GM18508 (cell line): ENCODE measurements around the gene GNB5.

Experiments used
- ATAC-seq: cut with Tn5 transposase; IDR thresholded peaks from one replicate; pipeline ENCODE4 v1.9.1; 2021; ENCODE audit warnings: moderate number of reproducible peaks; ENCODE audit not compliant: insufficient read depth, unreplicated experiment

The GNB5 gene

DNA sequence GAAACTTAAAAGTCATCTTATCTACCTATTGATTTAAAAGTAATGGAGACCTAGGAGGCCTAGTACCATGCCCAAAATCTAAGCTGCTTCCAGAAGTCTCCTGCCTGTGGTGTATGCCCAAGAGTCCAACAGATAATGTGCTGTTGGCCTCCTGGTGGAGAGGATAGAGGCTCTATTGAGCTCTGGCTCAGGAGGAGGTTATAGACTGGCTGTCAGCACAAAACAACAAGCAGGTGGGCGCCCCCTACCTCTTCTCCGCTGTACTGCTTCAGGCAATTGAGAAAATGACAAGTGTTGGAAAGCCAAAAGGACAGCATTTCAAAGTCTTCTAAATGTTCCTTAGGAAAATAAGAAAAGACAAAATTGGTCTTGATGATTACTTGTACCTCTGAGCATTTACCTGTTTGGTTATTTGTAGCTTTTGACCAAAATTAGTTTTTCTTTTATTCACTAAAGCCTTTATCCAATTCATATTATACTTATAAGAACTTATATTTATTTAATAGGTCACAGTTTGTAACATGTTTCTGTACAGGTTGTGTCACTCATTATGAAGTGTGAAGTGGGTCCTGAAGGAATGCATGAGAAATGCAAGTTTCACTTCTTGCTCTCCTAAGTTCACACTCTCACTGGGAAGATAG lies 17.2 kb upstream of the GNB5 start:
- ATAC-seq = peak; percentile 61

DNA sequence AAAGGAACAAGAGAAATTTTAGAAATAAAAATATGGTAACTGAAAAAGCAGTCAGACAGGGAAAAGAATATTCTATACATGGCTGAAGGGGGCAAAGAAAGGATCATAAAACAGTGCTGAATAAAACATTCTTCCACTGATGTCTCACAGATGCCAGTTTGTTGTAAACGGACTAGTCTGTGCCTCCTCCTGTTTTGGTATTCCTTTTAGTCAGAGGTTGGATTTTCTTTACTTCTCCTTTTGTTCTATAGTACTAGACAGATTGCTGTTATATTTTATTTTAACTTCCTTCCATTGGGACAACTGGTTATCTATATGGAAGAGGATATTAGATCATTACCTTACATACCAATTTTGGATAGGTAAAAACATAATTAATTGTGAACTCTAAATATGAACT lies 16.0 kb upstream of the GNB5 start:
- no peak for ATAC-seq

DNA sequence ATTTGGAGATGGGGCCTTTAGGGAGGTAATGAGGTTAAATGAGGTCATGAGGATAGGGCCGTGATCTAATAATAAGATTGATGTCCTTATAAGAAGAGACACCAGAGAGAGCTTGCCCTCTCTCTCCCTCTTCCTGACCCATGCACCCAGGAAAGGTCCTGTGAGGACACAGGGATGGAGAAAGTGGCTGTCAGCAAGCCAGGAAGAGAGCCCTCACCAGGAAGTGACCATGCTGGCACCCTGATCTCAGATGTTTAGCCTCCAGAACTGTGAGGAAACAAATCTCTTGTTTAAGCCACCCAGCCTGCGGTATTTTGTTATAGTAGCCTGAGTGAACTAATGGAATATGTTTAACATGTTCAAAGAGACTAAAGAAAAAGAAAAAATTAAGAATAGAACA lies 15.3 kb upstream of the GNB5 start:
- no peak for ATAC-seq

DNA sequence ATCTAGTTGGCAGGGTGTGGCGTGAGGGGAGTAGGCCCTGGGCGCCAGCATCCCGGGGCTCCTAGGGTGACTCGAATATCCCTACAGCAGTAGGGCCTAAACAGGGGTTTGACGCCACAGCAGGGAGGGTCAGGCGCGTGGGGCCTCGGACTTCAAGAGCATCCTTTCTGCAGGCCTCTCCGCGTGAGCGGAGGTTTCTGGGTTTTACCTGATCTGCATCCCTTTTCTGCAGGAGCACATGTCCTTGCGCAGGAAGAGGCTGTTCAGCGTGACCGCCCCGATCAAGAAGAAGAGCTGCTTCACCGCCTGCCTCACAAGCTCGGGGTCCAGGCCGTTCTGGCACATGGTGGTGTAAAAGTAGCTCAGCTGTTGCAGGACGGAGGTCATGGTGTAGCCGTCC lies 13.5 kb upstream of the GNB5 start:
- no peak for ATAC-seq

DNA sequence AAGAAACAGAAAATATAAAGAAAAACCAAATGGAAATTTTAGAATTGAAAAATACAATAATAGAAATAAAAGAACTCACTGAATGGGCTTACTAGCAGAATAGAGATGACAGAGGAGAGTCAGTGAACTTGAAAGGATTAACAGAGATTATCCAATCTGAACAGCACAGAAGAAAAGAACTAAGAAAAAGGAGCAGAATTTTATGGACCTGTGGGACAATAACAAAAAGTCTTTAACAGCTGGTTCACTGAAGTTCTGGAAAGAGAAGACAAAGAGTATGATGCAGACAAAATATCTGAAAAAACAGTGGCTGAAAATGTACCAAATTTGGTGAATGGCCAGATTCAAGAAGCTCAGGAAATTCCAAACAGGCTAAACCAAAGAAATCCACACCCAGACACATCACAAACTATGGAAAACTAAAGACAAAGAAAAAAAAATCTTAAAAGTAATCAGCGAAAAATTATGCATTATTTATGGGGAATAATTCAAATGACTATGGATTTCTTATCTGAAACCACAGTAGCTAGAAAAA lies 9.7 kb upstream of the GNB5 start:
- ATAC-seq = no peak

DNA sequence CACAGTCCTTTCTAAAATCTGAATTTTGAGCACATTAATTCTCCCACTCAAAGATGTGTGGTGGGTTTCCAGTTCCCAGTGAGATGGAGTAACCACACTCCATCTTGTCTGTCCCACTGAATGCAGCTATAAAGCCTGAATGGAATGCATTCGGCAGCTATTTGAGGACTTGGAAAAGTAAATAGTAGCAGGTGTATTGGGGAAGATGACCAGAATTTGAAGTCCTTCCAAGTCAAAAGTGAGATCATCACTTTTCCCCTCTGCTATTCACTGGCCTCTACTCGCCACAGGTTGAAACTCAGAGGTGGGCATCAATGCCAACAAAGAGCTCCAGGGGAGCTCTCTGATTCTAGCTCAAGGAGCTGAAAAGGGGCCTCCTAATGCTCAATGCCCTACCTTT lies 8.1 kb upstream of the GNB5 start:
- no peak for ATAC-seq

DNA sequence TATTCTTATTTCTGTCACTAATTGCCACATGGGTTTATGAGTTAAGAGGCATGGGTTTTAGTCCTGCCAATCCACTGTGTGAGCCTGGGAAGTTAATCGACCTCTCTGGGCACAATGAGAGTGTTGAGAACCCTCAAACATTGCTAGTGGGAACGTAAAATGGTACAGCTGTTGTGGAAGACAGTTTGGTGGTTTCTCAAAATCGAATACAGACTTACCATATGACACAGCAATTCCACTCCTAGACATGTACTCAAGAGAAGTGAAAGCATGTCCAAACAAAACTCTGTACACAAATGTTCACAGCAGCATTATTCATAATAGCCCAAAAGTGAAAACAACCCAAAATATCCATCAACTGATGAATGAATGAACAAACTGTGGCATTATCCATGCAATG lies 5.7 kb upstream of the GNB5 start:
- no peak for ATAC-seq

DNA sequence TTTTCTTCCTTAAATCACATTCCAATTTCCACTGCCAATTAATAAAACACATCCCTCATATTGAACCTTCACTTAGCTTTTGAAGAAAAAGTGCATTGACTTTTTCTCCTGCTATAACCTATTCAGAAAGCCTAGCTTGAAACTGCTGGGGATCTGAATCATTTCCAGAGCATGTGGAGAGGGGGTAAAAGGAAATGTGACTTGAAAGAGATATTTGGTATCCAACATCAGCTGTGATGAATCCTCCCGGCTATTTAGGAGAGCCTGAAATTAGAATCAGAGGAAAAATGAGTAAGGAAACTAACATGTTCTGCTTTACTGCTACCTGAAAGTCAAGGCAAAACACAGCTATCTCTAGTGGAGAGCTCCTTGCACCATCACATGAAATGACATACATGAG lies 2.6 kb upstream of the GNB5 start:
- ATAC-seq = no peak

DNA sequence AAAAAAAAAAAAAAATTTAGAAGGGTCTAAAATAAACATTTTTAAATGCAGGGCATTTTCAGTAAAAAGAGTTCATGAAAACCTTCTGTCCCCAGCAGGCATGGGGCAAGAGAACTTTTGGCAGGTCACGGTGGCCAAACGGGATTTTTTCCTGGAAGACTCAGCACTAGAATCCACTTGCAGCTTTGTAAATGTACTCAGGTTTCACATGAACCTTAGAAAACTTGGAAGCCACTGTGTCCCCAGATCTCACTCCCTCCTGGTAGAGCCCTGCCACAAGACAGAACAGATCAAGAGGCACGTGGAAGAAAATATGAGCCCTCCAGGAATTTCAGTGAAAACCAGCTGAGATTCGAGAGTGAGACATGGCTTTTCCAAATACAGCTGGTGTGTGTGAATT lies 2.1 kb upstream of the GNB5 start:
- ATAC-seq = no peak

DNA sequence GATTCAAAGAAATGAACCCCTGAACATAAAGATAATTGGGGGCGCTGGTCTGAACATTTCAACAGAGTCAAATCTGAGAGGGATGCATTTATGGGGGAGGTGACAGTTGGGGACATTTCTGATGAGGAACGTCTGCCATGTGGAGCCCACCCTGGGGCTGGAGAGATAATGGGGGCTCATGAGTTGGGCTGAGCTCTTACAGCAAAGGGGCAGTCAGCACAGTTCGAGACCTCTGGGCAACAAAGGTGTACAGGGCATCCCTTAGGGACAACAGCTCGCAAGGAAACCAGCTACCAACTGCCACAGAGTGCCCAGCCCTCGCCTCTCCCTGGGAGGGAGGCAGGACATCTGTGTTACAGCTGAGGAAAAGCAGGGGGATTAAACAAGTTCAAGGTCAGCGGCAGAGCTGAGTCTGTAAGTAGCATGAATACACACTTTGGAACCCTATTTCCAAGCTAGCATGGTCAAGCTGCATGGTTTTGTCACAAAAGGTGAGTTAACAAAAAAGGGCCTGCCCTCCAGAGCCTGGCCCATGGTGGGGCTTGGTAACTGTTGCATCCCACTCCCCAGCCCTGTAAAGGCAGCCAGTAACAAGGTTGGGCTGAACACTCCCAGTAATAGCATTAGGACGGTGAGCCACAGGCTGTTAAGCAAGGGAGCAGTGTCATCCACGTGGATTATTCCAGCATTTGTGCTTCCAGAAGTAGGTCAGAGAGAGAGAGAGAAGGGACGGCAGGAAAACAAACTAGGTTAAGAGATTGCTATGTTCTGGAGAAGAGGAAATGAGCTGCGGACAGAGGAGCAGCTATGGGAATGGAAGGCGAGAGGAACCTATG lies 4.3 kb downstream of the GNB5 start:
- ATAC-seq = no peak

DNA sequence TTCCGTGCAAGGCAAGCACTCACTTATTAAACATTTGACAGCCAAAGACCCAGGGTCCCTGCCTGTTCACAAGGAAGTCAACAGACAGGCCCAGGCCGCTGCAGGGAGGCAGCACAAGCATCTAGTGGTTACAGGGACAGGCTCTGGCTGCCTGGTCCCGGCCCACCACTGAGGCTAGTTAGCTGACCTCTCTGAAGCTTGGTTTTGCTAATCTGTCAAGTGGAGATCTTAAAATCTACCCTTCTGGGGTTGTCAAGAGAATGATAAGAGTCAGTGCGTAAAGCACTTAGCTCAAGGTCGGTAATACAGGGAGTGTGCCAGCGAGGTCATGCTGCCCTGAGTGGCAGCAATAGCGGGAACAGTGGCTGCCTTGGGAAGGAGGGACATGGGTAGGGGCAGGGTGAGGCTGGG lies 6.0 kb downstream of the GNB5 start:
- ATAC-seq = no peak

DNA sequence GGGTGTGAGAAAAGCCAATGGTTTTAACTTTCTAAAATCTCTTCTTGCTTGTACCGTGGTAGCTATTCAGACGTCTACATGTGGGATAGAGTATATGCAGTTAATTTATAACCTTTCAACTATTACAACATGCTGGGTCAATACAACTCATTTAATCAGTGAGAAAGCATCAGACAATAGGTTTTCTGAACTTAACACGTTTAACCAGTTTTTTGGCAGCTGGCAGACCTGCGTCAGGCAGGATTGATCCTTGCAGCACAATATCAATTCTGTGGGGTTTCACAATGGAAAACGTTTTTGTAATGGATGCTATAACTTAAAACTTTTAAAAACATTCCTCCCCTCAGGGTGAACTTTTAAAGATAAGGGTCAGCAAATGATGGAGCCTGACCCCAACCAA lies 6.5 kb downstream of the GNB5 start:
- no peak for ATAC-seq

DNA sequence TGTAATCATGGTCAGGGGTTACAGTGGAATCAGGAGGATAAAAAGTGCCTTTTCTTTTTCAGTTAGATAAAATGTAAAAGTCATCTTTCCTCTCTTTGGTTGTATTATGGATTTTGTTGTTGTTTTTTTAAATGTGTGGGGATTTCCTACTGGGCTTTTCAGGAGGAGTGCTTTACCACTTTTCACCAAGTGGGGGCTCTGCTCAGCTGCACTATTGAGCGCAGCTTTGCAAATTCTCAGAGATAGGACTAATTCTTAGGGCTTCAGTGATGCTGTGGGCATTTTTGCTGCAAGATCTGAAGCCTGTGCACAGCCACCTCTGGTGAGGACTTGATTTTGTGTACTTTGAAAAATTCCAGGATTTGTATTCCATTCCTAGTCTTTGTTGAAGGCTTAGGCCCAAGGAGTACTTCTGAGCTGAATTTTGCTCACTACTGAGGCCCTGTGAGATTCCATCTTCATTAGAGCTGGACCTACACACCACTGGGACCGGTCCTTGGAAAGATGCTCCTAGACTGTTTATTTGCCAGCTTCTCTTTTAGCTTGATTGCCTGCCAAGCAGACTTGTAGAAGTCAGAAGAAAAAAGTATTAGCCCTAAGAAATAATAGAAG lies 7.5 kb downstream of the GNB5 start:
- no peak for ATAC-seq

DNA sequence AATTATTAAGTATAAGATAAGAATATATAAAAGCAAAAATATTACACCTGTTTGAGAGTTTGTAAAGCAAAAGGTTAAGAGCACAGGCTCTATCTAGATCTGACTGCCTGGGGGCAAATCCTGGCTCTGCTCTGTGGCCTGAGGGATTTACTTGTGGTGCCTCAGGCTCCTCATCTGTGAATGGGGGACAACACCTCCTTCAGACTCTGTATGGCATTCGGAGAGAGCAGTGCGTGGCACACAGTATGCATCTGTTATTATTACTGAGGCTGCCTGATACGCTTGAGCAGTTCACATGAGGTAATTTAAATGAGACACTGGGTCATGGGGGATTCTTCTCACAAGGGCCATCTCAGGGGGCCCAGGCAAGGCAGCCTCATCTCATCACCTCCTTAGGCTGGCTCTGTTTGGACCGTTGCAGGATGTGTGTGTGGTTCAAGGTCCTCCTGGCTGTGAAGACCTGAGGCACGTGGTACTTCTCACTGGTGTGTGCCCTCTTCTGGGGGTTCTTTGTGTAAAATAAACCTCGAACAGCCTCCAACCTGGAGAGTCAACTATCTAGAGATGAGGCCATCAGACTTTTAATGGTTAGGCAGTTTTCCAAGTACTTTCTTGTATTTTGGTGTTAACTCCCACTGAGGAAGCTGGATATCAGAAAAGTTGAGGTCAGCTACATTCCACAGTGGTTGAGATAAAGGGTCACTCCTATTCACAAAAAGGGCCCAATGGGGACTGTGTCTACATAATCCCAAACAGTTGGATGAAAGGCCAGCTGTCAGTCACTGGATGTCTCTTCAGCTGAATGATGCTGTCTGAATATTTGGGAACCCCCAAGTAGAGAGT lies 9.0 kb downstream of the GNB5 start:
- no peak for ATAC-seq

DNA sequence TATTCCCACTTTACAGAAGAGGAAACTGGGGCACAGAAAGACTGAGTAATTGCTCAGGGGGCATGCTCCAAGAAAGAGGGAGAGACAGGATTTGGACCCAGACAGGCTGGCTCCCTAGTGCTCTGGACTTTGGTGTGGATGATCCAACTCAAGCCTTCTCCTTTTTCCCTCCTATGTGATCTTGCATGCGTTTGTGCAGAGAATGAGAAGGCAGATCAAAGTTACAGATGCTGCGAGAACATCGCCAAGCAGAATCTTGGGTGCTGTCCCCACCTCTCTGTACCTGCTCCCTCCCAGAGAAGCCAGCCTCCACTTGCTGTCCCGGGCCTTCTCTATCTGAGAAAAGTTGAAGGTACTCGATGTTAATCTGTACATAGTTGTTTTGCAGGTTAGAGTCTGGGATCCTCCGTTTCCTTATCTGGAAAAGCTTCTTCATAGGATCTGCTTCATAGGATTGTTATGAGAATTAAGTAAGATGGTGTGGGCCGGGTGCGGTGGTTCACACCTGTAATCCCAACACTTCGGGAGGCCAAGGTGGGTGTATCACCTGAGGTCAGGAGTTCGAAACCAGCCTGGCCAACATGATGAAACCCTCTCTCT lies 10.2 kb downstream of the GNB5 start:
- ATAC-seq = no peak

DNA sequence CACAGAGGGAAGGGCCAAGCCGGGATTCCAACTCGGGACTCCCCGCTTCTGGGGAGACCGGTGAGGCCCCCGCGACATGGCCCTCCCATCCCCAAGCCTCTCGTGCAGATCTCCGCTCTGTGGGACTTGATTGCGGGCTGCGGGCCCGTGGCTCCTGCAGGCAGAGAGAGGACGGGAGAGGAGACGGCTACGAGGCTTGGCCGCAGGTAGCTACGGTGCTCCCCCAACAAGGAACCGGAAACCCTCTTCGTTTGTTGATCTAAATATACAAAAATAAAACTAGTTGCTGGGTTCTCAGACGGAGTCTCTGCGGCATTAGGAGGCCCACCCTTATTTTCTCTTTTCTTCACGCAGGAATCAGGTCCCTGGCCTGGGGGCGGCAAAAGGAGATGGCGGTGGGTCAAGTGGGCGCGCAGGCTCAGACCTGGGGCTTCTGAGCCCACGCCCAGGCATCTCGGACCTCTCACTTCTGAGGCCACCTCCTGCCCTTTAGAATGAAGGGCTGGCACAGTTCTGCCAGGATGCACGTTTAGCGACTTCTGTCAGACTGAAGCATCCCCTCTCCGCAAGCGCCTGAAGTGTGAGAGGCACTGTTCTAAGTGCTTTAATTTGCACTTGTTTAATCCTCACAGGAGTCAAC lies 10.9 kb downstream of the GNB5 start:
- ATAC-seq = peak; percentile 27

DNA sequence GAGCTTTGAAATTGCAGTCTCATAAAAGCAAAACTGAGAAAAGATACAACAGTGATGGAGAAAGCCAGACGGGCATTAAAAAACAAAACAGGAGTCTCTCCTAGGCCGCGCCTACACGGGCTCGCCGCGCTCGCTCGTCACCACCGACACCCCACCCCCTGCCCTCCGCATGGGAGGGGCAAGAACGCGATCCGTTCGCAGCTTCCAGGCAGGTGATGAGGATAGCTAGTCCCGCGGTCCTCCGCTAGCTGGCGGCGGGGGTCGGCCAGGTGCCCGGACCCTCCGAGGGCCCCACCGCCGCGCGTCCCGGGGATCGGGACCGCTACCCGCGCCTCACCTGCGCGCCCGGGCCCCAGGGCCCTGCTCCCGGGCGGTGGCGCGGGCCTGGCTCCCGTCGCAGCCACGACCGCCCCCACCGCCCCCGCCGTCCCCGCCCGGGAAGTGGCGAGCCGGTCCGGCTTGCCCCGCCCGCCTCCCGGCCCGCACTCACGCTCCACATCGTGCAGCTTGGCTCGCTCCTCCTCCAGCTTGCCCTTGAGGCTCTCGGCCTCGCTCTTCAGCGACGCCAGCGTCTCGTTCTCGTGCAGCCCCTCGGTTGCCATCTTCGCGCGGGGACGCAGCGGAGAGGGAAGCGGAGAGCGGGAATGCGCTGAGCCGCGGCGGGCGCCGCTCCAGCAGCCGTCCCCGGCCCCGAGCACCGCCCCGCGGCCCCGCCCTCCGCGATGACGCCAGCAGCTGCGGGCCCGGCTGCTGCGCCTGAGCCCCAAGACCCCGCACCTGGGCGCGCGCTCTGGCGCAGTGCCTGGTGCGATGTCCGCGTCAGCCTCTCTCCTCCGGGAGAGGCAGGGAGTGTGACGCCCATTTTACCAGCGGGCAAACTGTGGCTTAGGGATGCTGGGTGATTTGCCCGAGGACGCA lies 11.7 kb downstream of the GNB5 start:
- ATAC-seq = peak; percentile 45

DNA sequence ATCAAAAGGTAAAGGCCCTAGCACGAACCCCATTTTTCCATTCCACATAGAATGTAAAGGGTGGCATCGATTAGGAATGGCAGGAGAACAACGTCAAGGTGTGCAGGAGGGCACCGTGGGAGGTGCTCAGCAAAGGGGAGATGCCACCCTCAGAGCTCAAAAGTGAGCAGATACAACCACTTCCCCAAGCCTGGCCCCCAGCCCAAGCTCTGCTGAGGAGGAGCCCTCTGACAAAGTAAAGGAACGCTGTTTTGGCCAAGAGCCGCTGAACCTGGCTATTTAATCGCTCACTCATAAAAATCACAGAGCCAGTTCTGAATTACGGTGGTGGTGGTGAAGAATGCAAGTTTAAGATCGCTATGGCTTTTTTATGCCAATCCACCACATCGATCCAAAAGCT lies 12.4 kb downstream of the GNB5 start:
- no peak for ATAC-seq

DNA sequence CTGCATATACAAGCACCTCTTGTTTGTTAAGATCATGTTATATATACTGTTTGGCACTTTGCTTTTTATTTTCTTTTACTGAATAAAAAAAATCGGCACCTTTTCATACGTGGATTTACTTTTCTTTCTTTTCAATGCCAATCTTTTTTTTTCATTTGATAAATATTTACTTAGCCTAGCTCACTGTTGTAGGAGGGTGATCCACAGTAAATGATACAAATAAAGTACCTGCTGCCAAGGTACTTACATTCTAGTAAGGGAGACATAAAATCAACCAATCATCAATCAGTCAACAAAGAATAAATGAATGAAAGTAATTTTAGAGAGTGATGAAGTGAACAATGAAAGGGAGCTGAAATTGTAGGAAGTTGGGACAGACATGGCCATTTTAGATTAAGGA lies 18.3 kb downstream of the GNB5 start:
- ATAC-seq = no peak
